ENCODE measurements around the gene SIRPB2. TPM values are rescaled to one million over a fixed set of nuclear protein-coding genes. Genes with fewer than 3 reads are reported as not detected.
A peak's percentile ranks its signal among the peaks of the same experiment; 100 is the strongest.

Gene SIRPB2
- total RNA-seq, 2 donors from 2014 or later = 1.1 to 2.4 TPM

DNA sequence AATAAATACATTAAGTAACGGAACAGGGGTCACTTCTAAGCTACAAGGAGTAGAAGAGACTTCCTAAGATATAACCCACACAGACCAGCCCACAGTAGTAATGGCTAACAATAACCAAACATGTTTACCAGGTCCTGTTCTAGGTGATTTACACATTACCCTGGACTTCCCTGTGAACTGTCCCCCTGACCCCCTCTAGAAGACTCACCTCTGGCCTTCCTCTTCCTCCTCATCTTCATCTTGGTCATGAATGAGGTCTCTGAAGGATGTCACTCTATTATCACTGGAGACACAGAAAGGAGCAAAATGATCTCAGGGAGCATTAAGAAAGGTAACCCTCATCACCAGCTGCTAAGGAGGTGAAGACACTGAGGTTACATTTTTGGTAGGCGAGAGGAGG, 33.2 kb downstream of the SIRPB2 start:
- DNase-seq = no peak
- intact Hi-C loops (cut with DNase I, micrococcal nuclease) = no loop called here
- ATAC-seq = no peak

DNA sequence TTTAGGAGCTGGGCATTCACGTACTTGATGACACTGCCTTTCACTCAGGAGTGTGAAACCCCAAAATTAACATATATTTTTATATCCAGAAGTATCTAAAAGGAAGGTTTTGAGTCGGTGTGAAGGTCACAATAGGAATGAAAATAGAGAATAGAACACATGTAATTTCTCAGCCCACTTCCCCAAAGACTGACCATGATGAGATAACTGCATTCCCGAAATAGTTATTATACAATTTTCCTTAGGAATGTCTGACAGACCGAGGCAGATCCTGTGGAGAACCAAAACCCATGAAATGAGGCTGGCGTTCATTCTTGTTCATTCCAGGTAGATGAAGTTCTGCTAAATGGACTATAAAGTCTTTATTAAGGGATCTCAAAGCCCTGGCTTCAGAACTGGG, 34.9 kb downstream of the SIRPB2 start:
- intact Hi-C loops (cut with DNase I, micrococcal nuclease) = no loop called here
- ATAC-seq = no peak

DNA sequence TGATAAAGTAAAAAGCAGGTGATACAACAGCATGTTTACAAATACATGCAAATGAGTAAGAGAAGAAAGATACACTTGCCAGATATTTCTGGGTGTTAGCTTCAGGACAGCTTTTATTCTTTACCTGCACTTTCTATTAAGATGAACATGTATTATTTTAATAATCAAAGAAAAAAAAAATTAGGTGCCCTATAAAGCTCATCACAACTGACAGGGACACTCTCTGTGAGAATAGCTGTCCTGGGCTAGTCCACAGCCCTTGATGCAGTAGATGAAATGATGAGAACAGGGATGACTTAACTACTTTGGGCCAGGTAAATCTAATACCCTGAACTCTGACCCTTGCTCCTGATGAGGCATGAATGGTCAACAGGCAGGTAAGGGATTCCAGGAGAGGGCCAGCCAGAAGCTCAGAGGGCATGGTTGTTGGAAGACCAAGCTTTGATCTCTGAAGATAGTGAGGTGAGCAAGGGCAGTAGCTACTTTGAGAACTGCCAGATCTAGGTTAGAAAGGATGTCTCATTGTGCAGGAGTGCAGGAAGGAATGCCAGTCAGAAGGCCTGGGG, 40.2 kb downstream of the SIRPB2 start:
- intact Hi-C loops (cut with DNase I, micrococcal nuclease) = no loop called here
- ATAC-seq (no peak), DNase-seq (no peak)

More for the DNA sequence above, 34.9 kb downstream of the SIRPB2 start:
- no peak for DNase-seq

DNA sequence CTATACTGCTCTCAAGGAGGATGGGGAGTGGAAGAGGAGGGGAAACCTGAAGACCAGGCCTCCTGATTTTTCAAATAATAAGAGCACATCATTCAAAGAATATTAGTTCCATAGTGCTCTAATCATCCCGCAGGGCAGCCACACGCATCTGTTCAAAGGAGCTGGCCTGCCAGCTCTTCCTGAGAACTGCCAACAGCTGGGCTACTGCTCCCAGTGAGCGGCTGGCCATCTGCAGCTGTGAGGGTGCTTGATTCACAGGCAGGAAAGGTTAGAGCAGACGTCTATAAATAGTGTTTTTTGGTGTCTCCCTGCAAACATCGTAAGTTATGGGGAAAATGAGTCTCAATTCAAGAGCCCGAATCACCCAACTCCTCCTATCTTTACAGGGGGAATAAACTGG, 41.9 kb downstream of the SIRPB2 start:
- ATAC-seq = no peak
- DNase-seq = no peak
- intact Hi-C loops (cut with DNase I, micrococcal nuclease) = no loop called here

DNA sequence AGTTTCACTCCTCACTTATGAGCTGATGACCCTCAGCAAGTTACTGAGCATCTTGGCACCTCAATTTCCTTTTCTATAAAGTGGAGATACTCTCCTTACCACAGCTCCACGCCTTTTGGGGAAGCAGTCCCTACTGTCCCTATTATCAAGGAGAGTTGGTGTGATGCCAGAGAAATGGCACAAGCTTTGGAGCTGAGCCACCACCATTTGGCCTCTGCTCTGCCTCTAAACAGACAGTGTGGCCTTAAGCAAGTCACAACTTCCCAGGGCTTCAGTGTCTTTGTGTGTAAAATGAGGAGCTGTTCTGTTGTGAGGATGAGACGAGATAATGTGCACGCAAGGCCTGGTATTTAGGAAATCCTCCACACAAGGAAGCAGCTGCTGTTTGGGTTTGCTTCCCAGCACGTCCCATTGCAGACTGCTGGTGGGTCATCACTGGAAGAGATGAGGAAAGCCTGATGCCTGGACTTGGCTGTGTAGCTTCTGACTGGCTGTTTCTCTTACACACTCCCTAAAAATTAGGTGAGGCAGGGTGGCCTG, 43.1 kb downstream of the SIRPB2 start:
- no peak for ATAC-seq
- intact Hi-C loops (cut with DNase I, micrococcal nuclease) = no loop called here
- DNase-seq = no peak

DNA sequence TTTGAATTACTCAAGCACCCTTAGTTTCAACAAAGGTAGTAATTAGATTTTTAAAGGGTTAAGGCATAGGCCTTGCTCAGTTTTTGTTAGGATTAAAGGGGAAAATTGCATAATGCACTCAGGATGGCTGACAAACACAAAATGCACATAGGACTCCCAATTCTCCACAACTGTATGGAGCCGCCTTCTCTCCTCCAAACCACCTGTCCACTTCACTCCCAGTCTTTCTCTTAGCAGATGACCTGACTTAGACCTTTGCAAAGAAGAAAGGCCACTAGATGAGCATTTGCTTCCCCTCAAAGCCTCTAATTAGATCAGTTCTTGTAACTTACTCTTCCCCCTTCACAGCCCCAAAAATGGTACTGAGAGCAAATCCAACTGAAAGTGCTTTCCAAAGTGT, 44.7 kb downstream of the SIRPB2 start:
- intact Hi-C loops (cut with DNase I, micrococcal nuclease) = no loop called here

DNA sequence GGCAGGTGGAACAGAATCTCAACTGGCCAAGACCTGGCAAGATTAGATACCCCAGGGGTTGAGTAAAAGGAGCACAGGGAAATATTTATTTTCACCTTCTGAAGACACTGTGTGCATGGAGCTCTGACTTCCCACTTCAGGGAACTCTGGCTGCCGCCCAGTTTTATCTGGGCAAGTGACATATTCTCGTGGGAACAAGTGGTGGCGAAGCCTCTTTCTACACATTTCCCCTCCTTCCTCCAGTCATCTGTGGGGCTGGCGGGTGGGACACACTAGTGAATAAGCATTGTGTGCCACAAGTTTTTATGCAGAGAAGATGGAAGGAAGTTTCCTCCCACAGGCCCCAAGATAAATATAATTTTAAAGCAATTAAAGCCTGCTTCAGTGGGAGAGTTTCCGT, 48.1 kb downstream of the SIRPB2 start:
- DNase-seq = no peak
- no peak for ATAC-seq
- intact Hi-C loops (cut with DNase I, micrococcal nuclease) = no loop called here

More for the DNA sequence above, 44.7 kb downstream of the SIRPB2 start:
- DNase-seq (no peak), ATAC-seq (no peak)

DNA sequence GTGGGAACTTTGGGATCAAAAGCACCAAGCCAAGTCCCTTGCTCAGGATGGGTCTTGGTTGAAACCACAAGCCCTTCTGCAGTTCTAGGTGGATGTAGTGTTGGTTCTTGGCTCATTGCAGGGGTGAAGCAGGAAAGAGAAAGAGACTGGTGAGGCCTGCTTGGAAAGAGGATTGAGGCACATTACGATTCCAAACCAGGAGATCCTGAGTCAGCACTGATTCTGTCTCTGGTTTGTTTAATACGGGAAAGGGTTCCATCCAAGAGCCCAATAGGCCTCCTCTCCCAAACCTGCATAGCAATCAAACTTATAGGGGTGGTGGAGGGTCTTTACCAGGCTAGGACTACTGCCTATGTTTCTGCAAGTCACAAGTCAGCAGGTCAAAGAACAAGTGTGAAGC, 48.9 kb downstream of the SIRPB2 start:
- DNase-seq = no peak
- intact Hi-C loops (cut with DNase I, micrococcal nuclease) = no loop called here
- ATAC-seq = no peak

DNA sequence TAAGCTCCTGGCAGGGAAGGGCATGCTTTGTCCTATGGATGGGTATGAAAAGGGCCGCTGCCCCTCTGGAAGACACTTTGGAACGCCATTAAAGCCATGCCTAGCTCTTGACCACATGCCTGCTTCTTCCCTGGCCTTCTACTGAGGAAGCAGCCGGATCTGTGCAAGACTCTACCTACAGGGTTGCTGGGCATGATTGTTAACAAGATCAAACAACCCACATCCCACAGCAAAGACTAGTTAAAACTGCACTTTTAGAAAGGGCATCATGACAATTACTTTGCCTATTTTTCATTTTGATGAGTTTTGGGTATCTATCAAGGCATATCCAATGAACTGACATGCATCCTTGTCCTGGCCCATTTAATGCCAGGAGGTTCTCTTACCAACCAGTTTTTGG, 50.1 kb downstream of the SIRPB2 start:
- no peak for ATAC-seq
- no peak for DNase-seq
- intact Hi-C loops (cut with DNase I, micrococcal nuclease) = no loop called here

DNA sequence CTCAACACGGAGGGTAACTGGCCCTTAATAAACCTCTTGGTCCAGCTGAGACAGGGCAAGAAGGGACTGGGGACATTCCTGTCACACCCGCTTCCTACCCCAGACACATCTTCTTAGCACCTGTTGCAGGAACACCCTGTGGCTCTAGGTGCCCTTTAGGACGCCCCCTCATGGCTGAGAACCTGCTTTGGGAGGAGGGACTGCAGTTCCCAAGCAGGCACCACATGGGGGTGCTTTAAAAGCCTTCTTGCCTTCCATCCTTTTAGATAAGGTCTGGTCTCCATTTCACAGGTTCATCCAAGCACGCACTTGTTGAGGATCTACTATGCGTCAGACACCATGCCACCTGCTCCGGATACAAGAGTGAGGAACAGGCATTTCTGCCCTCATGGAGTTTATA, 51.2 kb downstream of the SIRPB2 start:
- ATAC-seq (no peak), DNase-seq (no peak)
- intact Hi-C loops (cut with DNase I, micrococcal nuclease) = no loop called here

DNA sequence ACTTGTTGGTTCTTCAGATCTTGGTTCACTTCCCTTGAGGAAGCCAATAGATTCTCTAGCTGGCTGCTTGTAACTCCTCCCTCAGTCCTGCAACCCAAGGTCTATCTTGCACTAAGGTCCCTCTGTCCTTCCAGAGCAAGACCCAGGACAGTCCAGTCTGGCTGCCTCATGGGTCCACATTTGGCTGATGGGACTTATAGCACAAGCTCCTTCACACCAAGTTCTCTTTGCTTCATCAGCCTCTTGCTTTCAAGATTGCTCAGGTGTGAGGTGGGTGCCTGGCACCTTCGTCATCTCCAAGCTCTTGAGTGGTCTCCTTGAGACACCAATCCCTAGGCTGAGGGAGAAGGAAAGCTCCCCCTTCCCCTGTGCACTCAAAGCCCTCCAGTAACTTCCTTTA, 52.9 kb downstream of the SIRPB2 start:
- DNase-seq (no peak), ATAC-seq (no peak)
- intact Hi-C loops (cut with DNase I, micrococcal nuclease) = loop anchor here (5.0 kb wide), 1 partner anchor 126 kb away; no protein-coding TSS in a partner anchor

DNA sequence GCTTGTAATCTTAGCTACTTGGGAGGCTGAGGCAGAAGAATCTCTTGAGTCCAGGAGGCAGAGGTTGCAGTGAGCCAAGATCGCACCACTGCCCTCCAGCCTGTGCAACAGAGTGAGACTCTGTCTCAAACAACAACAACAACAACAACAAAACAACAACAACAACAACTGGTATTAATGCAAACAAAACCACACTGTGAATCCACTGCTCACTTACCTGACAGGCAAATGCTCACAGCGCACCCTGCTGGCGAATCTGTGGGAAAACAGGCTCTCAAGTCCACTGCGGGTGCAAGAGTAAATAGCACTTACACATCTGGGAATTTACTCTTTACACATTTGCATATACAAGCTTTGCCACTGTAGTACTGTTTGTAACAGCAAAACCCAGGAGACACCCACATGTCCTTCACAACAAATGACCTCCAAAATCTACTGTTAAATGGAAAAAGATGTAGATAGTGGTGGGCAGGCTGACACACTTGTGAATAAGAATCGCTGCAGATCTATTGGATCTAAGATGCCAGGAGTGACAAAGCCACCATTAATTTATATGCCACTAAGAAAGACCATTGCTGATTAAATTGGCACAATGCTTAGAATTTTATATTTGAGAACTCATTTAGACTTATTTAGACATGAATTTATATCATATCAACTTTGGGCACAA, 53.9 kb downstream of the SIRPB2 start:
- DNase-seq (peak; percentile 63 to 64), ATAC-seq (peak; percentile 78)
- intact Hi-C loops (cut with DNase I, micrococcal nuclease) = loop anchor here (5.0 kb wide), 1 partner anchor 125 kb away; no protein-coding TSS in a partner anchor

DNA sequence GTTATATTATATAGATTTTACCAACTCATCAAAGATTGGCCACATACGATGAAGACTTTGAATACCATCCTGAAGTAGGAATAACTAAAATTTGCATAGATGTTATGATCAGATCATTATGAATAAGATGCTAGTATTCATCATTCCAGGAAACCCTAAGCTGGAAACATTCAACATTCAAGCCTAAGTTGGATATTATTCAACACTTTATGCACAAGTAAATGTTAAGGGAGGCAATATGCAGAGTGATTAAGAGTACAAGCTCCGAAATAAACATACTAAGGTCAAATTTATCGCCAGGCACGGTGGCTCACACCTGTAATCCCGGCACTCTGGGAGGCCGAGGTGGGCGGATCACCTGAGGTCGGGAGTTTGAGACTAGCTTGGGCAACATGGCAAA, 55.0 kb downstream of the SIRPB2 start:
- intact Hi-C loops (cut with DNase I, micrococcal nuclease) = loop anchor here (5.0 kb wide), 1 partner anchor 124 kb away; no protein-coding TSS in a partner anchor
- DNase-seq (no peak), ATAC-seq (no peak)

DNA sequence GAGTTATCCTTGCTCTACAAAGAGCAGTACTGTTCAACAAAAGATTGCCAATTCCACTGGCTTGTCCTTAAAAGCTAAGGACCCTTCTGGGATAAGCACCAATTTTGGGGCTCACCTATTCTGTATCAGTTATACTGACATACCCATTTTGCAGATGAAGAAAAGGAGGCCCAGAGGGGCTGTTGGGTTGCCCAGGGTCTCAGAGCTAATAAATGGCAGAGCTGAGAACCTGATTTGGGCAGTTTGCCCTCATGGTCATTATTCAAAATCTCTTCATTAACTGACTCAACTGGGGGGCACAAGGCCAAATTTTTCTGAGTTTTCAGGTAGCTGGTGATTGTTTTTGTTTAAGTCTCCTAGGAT, 55.9 kb downstream of the SIRPB2 start:
- intact Hi-C loops (cut with DNase I, micrococcal nuclease) = loop anchor here (5.0 kb wide), 1 partner anchor 123 kb away; no protein-coding TSS in a partner anchor
- DNase-seq = no peak
- ATAC-seq = no peak

DNA sequence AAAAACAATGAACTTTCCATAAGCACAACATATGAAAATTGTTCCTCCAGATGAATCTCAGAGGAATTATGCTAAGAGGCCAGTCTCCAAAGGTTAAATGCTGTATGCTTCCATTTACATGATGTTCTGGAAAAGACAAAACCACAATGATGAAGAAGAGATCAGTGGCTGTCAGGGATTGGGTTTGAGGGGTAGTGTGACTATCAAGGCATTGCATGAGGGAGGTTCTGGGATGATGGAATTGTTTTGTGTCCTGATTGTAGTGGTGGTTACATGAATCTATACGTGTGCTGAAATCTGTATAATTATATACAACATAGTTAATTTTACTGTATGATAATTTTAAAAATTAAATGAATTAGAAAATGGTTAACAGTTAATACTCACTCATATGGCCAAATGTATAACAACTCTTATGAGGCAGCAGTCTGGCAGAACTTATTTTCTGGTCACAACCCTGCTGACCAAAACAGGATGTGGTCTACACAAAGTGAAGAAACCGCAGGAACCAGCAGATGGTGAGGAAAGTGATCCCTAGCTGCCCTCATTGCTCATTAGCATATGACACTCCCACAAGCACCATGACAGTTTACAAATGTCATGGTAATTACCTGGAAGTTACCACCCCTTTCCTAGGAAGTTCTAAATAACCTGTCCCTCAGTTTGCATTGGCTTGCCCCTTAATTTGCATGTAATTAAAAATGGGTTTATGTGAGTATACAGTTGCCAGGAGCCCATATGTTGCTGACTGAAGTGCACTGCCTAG, 56.5 kb downstream of the SIRPB2 start:
- ATAC-seq (peak; percentile 7), DNase-seq (peak in 1 of 2 donors; percentile 35)
- intact Hi-C loops (cut with DNase I, micrococcal nuclease) = loop anchor here (5.0 kb wide), 1 partner anchor 122 kb away; no protein-coding TSS in a partner anchor

DNA sequence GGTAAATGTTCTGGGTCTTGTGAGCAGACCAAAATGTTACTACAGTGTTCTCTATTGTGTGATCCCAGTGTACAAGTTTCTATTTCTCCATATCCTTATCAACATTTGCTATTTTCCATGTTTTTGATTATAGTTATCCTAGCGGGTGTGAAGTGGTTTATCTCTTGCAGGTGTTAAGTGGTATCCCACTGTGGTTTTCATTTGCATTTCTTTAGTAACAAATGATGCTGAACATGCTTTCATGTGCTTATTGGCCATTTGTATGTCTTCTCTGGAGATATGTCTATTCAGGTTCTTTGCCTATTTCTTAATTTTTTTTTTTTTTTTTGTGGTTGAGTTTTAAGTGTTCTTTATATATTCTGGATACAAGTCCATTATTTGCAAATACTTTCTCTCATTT, 60.1 kb downstream of the SIRPB2 start:
- no peak for ATAC-seq
- intact Hi-C loops (cut with DNase I, micrococcal nuclease) = no loop called here
- no peak for DNase-seq

DNA sequence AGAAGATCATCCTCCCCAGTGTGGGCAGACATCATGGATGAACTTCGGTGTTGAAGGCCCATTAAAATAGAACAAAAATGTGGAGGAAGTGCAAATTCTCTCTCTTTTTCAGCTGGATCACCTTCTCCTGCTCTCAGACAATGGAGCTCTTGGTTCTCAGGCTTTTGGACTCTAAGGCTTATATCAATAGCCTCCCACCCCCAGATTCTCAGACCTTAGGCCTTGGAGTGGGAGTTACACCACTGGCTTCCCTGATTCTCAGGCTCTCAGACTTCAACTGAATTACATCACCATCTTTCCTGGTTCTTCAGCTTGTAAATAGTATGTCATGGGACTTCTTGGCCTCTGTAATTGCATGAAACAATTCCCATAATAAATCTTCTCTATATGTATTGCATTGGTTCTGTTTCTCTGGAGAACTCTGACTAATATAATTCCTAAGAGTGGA, 61.2 kb downstream of the SIRPB2 start:
- DNase-seq = no peak
- intact Hi-C loops (cut with DNase I, micrococcal nuclease) = no loop called here
- peak; percentile 74 for ATAC-seq

DNA sequence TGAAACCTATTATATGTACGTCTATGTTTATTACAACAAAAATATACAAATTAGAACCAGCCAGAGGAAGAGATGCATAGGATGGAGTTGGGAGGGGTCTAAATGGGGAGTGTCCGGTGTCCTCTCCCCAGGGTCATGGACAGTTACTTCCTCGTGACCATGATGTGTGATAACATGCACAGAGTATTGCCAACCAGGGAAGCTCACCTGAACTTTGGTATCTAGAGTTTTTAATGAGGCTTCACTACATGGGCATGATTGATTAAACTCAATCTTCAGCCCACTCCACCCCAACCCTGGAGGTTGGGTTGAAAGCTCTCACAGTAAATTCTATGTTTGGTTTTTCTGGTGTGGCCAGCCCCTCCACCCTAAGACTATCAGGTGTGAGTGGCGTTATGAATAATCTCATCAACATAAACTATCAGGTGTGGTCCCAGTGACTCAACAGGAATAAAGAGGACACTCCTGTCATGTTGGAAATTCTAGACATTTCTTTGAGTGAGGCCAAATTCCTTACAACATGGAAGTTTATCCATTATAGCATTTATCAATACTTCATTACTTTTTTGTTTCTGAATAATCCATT, 62.0 kb downstream of the SIRPB2 start:
- intact Hi-C loops (cut with DNase I, micrococcal nuclease) = no loop called here
- ATAC-seq (peak; percentile 80), DNase-seq (no peak)

DNA sequence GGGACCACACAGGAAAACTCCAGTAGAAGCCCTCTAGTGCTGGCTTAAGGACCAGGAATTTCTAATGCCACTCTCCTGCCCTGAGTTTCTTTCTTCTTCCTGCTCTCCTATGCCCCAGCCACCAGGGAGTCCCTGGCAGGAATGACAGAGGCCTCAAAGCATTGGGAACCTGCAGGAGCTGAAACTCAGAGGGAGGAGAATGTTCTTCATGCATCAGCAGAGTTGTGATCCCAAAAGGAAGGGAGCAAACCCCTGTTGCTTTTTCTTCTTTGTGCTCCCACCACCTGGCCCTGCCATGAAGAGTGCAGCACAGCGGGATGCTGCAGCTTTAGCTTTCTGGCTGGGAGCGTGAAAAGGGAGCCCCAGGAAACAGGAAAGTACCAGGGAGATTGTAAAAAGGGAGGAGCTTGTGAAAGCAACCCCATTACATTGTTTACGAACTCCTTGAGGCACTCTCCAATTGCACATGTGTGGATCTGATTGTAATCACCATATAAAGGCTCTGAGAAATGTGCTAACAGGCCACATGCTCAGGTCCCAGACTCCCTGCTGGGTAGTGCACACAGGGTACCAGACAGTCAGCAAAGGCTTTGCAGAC, 63.7 kb downstream of the SIRPB2 start:
- DNase-seq (no peak), ATAC-seq (peak; percentile 37)
- intact Hi-C loops (cut with DNase I, micrococcal nuclease) = no loop called here

Measured in left colon (tissue), 2 donors.